ENCODE data around the gene NSMCE3.

DNA sequence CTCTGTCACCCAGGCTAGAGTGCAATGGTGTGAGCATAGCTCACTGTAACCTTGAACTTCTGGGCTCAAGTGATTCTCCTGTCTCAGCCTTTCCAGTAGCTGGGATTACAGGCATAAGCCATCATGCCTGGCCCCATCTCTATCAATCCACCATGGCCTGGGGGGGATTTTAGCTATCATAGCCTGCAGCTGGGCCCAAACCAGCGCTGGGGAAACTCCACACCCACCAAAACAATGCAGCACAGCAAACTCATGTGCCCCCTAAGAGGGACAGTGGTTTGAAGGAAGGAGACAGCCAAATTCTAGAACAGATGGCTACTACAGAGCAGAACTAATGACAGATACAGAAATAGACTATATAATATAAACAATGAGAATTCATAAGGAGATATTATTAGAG lies 13.8 kb upstream of the NSMCE3 start:
- TF ChIP-seq SUZ12 (IDR thresholded peaks at IDR 0.05; ENCODE audit: extremely low read depth, insufficient read depth, insufficient read length) (no peak), YY1 (IDR thresholded peaks at IDR 0.05; ENCODE audit: insufficient read depth, insufficient read length) (no peak), ZNF274 (IDR thresholded peaks at IDR 0.05; ENCODE audit: low read depth, low read length) (no peak)

Data from NT2/D1 (cell line).